Stomach (tissue), 9 donors: ENCODE results near the gene TMEM154. TPM values are rescaled to one million over a fixed set of nuclear protein-coding genes. Genes with fewer than 3 reads are reported as not detected.
A peak's percentile ranks its signal among the peaks of the same experiment; 100 is the strongest.

Experiments used
- DNase-seq, 2 donors: peaks; one replicate each; pipeline versions ENCODE4 v3.0.0 to v3.0.0-alpha.2; 2013 to 2019
- H3K27ac ChIP-seq, 5 donors: fragments of 200-600 bp in 4 of 5; sonication (generic) in 4 of 5; one replicate each; pipeline ENCODE4 v1.5.1; 2013 to 2019; ENCODE audit warnings: mild to moderate bottlenecking in 1 of 5, moderate library complexity in 1 of 5
- H3K27me3 ChIP-seq, 3 donors: fragments of 200-600 bp; sonication (generic); one replicate each; pipeline ENCODE4 v1.5.1; 2017 to 2019; ENCODE audit warnings: mixed run types in 1 of 3
- H3K36me3 ChIP-seq, 4 donors: fragments of 200-600 bp; sonication (generic); 1 replicate in 3 of 4; 2 replicates in 1 of 4; pipeline ENCODE4 v1.5.1; 2016 to 2019
- H3K4me1 ChIP-seq, 4 donors: fragments of 200-600 bp; sonication (generic); one replicate each; pipeline ENCODE4 v1.5.1; 2016 to 2019
- H3K4me3 ChIP-seq, 4 donors: fragments of 200-600 bp; sonication (generic) in 3 of 4; one replicate each; pipeline ENCODE4 v1.5.1; 2016 to 2019; ENCODE audit warnings: mild to moderate bottlenecking in 1 of 4
- H3K9me3 ChIP-seq, 4 donors: fragments of 200-600 bp; sonication (generic); one replicate each; pipeline ENCODE4 v1.5.1; 2016 to 2019
- CTCF ChIP-seq, 7 experiments: fragments of 450-650 bp in 4 of 7; fragments of 200-600 bp in 3 of 7; sonication (generic) in 3 of 7; IDR thresholded peaks; one replicate each; pipeline ENCODE4 v1.5.1; 2016 to 2019; ENCODE audit warnings: antibody characterized with exemption in 7 of 7, control low read depth in 2 of 7, mild to moderate bottlenecking in 1 of 7
- EP300 ChIP-seq: sonication (generic); formaldehyde crosslinking; IDR thresholded peaks from one replicate; pipeline ENCODE4 v1.6.1; 2017; ENCODE audit warnings: antibody characterized with exemption
- POLR2A ChIP-seq, 4 donors: fragments of 450-650 bp; IDR thresholded peaks; one replicate each; pipeline ENCODE4 v1.6.1; 2016; ENCODE audit warnings: antibody characterized with exemption in 4 of 4, control low read depth in 2 of 4, mild to moderate bottlenecking in 1 of 4, moderate library complexity in 1 of 4
- POLR2AphosphoS5 ChIP-seq, 3 donors: sonication (generic); formaldehyde crosslinking; IDR thresholded peaks; one replicate each; pipeline ENCODE4 v1.6.1; 2016; ENCODE audit warnings: antibody characterized with exemption in 3 of 3
- WGBS, 5 donors: extraction: QIAGEN DNeasy Blood & Tissue Kit in 3 of 5; methylation state at CpG; one replicate each; pipeline versions ENCODE4 v1.1.5 to v1.1.7; 2013 to 2018; 5-methylcytosine and 5-hydroxymethylcytosine counted together
- intact Hi-C: fragments of 100-400 bp; cut with DNase I; formaldehyde crosslinking; loops from one replicate; pipeline ENCODE4 v1.15.1; 2023; ENCODE audit warnings: low total_unique reads
- polyA plus RNA-seq, 3 donors: library from polyadenylated mRNA; stranded (reverse); fragments of 200-250 nt; gene quantifications; one replicate each; pipeline ENCODE4 v1.2.3, GENCODE V29; 2013
- total RNA-seq, 5 donors: library from RNA; depleted of rRNA; stranded (reverse); fragments of >200 nt; gene quantifications; one replicate each; pipeline versions ENCODE4 v1.1.0 to v1.2.3, GENCODE V29; 2014 to 2016
- donor health status: healthy with polysubstance abuse.
- donor health status: Bipolar disorder and iron deficiency.
- donor health status: healthy.

The TMEM154 gene
- total and polyA plus RNA-seq, 8 donors = under 0.01 to 5.5 (median 0.69) TPM

- Histone ChIP-seq H3K36me3 (no peaks in the 10 kb centered on the region), H3K4me3 (no peak overlapping the region), H3K27me3 (no peaks in the 10 kb centered on the region), H3K9me3 (no peaks in the 10 kb centered on the region), H3K27ac (no peak overlapping the region), H3K4me1 (peaks cover 0 to 22% (median 13%) of the 10 kb centered on the region in 4 donors)
- intact Hi-C loops = no loop called here
- DNase-seq = no peak
- TF ChIP-seq EP300 = no peak
- no peak for TF ChIP-seq POLR2AphosphoS5 (IDR thresholded peaks at IDR 0.05)
- TF ChIP-seq CTCF (IDR thresholded peaks at IDR 0.05) = no peak
- TF ChIP-seq POLR2A (IDR thresholded peaks at IDR 0.05) = no peak
- WGBS, 5 donors = 33 to 55% (median 50%) methylated on average over 6 of the region's 6 CpGs
Observed at GRCh38 chr4:152577708-152578396, 101.9 kb downstream of the TMEM154 start.

GRCh38 chr4:152575533-152575932, 104.3 kb downstream of the TMEM154 start:
- Histone ChIP-seq H3K4me1 (peaks cover 0 to 21% (median 11%) of the 10 kb centered on the region in 4 donors), H3K27me3 (no peaks in the 10 kb centered on the region), H3K9me3 (no peaks in the 10 kb centered on the region), H3K27ac (peak overlapping the region in 3 of 5 donors; percentile 9 to 42 (median 27)), H3K4me3 (no peak overlapping the region), H3K36me3 (no peaks in the 10 kb centered on the region)
- TF ChIP-seq POLR2AphosphoS5 (IDR thresholded peaks at IDR 0.05) (peak in 1 of 3 donors; percentile 17), EP300 (no peak), POLR2A (IDR thresholded peaks at IDR 0.05) (no peak)
- peak; percentile 47 to 51 for DNase-seq
- 38 to 52% (median 39%) methylated on average over 1 of the region's 1 CpG for WGBS, 5 donors
- intact Hi-C loops = no loop called here

GRCh38 chr4:152573861-152574260, 105.9 kb downstream of the TMEM154 start:
- TF ChIP-seq EP300 (no peak), CTCF (IDR thresholded peaks at IDR 0.05) (no peak), POLR2A (IDR thresholded peaks at IDR 0.05) (no peak), POLR2AphosphoS5 (IDR thresholded peaks at IDR 0.05) (no peak)
- no peak for DNase-seq
- H3K4me3 ChIP-seq = no peak overlapping the region
- no peaks in the 10 kb centered on the region for H3K36me3 ChIP-seq
- H3K27ac ChIP-seq = no peak overlapping the region
- intact Hi-C loops = no loop called here
- peaks cover 0 to 21% (median 8%) of the 10 kb centered on the region in 4 donors for H3K4me1 ChIP-seq
- no peaks in the 10 kb centered on the region for H3K27me3 ChIP-seq
- 90 to 98% (median 95%) methylated on average over 2 of the region's 2 CpGs for WGBS, 5 donors
- no peaks in the 10 kb centered on the region for H3K9me3 ChIP-seq

GRCh38 chr4:152572417-152573086, 107.2 kb downstream of the TMEM154 start:
- TF ChIP-seq POLR2A (IDR thresholded peaks at IDR 0.05) (no peak), POLR2AphosphoS5 (IDR thresholded peaks at IDR 0.05) (no peak), EP300 (no peak), CTCF (IDR thresholded peaks at IDR 0.05) (no peak)
- Histone ChIP-seq H3K36me3 (no peaks in the 10 kb centered on the region), H3K4me1 (peaks cover 0 to 18% (median 6%) of the 10 kb centered on the region in 4 donors), H3K9me3 (no peaks in the 10 kb centered on the region), H3K4me3 (no peak overlapping the region), H3K27me3 (no peaks in the 10 kb centered on the region), H3K27ac (no peak overlapping the region)
- DNase-seq = no peak
- intact Hi-C loops = no loop called here
- 53 to 61% (median 57%) methylated on average over 9 of the region's 9 CpGs for WGBS, 5 donors

GRCh38 chr4:152571770-152572169, 108.0 kb downstream of the TMEM154 start:
- TF ChIP-seq POLR2AphosphoS5 (IDR thresholded peaks at IDR 0.05) = no peak
- intact Hi-C loops = no loop called here
- no peak overlapping the region for H3K27ac ChIP-seq
- WGBS, 5 donors = 74 to 94% (median 83%) methylated on average over 1 of the region's 1 CpG
- no peaks in the 10 kb centered on the region for H3K9me3 ChIP-seq
- no peak overlapping the region for H3K4me3 ChIP-seq
- no peaks in the 10 kb centered on the region for H3K27me3 ChIP-seq
- no peak for DNase-seq
- H3K36me3 ChIP-seq = no peaks in the 10 kb centered on the region
- H3K4me1 ChIP-seq = peaks cover 0 to 21% (median 6%) of the 10 kb centered on the region in 4 donors
